GM19043 (cell line): ENCODE measurements around the gene PLGRKT.
A peak's percentile ranks its signal among the peaks of the same experiment; 100 is the strongest.
"Not testable (repeated sequence)": the region's sequence is repeated elsewhere in the genome, so short reads cannot be mapped to it uniquely, and the experiment has no call there.

Experiments
- ATAC-seq: cut with Tn5 transposase; IDR thresholded peaks from one replicate; pipeline ENCODE4 v1.9.1; 2021; ENCODE audit warnings: low read depth; ENCODE audit not compliant: unreplicated experiment

The PLGRKT gene

GRCh38 chr9:5453004-5453403, 15.3 kb upstream of the PLGRKT start:
- ATAC-seq: no peak

GRCh38 chr9:5452286-5452609, 14.5 kb upstream of the PLGRKT start:
- no peak for ATAC-seq

- peak; percentile 47 for ATAC-seq
Observed at GRCh38 chr9:5450359-5451091, 12.8 kb upstream of the PLGRKT start, which contains the start of gene CD274. Gene CD274 (plus strand): TSS chr9:5450542. CDS start chr9:5456114, 5,572 bp downstream.

- no peak for ATAC-seq
Observed at GRCh38 chr9:5449521-5450358, 12.0 kb upstream of the PLGRKT start.

- no peak for ATAC-seq
Observed at GRCh38 chr9:5448461-5449435, 11.0 kb upstream of the PLGRKT start.

GRCh38 chr9:5448016-5448415, 10.3 kb upstream of the PLGRKT start:
- no peak for ATAC-seq

GRCh38 chr9:5447337-5447736, 9.6 kb upstream of the PLGRKT start:
- no peak for ATAC-seq

- ATAC-seq: no peak
Observed at GRCh38 chr9:5446451-5447236, 8.9 kb upstream of the PLGRKT start.

GRCh38 chr9:5445886-5446285, 8.2 kb upstream of the PLGRKT start:
- ATAC-seq: no peak

GRCh38 chr9:5445096-5445495, 7.4 kb upstream of the PLGRKT start:
- not testable (repeated sequence) for ATAC-seq

GRCh38 chr9:5443850-5444249, 6.1 kb upstream of the PLGRKT start:
- ATAC-seq: no peak

- no peak for ATAC-seq
Observed at GRCh38 chr9:5442400-5443011, 4.8 kb upstream of the PLGRKT start.

GRCh38 chr9:5441043-5441442, 3.3 kb upstream of the PLGRKT start:
- no peak for ATAC-seq

- no peak for ATAC-seq
Observed at GRCh38 chr9:5440426-5440825, 2.7 kb upstream of the PLGRKT start.

- ATAC-seq: peak; percentile 67
Observed at GRCh38 chr9:5438301-5439162, 807 bp upstream of the PLGRKT start.

- no peak for ATAC-seq
Observed at GRCh38 chr9:5436441-5436840, 1.3 kb downstream of the PLGRKT start.

GRCh38 chr9:5435912-5436311, 1.8 kb downstream of the PLGRKT start:
- ATAC-seq: no peak
